ENCODE data around the gene POC5. TPM values are rescaled to one million over a fixed set of nuclear protein-coding genes. Genes with fewer than 3 reads are reported as not detected.

Gene POC5
- total RNA-seq, 1 experiment from 2014 or later = 12.7 TPM

DNA sequence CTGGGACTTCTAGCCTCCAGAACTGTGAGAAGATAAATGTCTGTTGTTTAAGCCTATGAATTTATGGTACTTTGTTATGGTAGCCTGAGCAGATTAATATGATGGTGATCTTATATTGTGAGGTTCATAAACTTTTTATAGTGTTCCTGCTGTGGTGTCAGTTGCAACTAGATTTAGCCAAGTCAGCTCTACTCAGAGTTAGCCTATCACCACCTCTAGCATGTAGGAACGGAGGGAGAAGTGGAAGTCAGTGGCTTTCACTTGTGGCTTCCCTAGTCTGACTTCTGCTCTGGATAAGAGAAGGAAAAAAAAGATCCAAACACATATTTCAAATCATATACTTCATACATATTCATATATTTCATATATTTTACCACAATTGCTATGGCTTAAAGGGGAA is 6.6 kb downstream of the POC5 start:
- no peak for DNase-seq
- Mint-ChIP-seq H3K27ac (ENCODE audit: unreplicated experiment) (no peak overlapping the region), H3K27me3 (ENCODE audit: insufficient read depth, unreplicated experiment) (no peaks in the 10 kb centered on the region), H3K36me3 (ENCODE audit: insufficient read depth, unreplicated experiment) (peaks cover 23% of the 10 kb centered on the region), H3K4me3 (ENCODE audit: unreplicated experiment) (no peak overlapping the region), H3K4me1 (ENCODE audit: low read depth, unreplicated experiment) (peaks cover 17% of the 10 kb centered on the region), H3K9me3 (ENCODE audit: unreplicated experiment) (no peaks in the 10 kb centered on the region)
- peaks cover 2% of the 10 kb centered on the region; the same call in 1 of the 2 replicates for H3K36me3 ChIP-seq (ENCODE audit: control insufficient read depth, insufficient read depth, low read length)
- no peaks in the 10 kb centered on the region for H3K9me3 ChIP-seq
- no peaks in the 10 kb centered on the region for H3K27me3 ChIP-seq (replicated peaks; ENCODE audit: control insufficient read depth, insufficient read depth, low read length)
- H3K4me3 ChIP-seq (ENCODE audit: low read depth, low read length) = no peak overlapping the region
- TF ChIP-seq, protein P1, sequence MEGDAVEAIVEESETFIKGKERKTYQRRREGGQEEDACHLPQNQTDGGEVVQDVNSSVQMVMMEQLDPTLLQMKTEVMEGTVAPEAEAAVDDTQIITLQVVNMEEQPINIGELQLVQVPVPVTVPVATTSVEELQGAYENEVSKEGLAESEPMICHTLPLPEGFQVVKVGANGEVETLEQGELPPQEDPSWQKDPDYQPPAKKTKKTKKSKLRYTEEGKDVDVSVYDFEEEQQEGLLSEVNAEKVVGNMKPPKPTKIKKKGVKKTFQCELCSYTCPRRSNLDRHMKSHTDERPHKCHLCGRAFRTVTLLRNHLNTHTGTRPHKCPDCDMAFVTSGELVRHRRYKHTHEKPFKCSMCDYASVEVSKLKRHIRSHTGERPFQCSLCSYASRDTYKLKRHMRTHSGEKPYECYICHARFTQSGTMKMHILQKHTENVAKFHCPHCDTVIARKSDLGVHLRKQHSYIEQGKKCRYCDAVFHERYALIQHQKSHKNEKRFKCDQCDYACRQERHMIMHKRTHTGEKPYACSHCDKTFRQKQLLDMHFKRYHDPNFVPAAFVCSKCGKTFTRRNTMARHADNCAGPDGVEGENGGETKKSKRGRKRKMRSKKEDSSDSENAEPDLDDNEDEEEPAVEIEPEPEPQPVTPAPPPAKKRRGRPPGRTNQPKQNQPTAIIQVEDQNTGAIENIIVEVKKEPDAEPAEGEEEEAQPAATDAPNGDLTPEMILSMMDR (IDR thresholded peaks at IDR 0.05; ENCODE audit: insufficient read depth in 1 of 2, low read depth in 1 of 2, low read length in 1 of 2, severe bottlenecking in 1 of 2, unreplicated experiment in 1 of 2) = no peak
- ChIA-PET POLR2A (no interaction called here), CTCF (no interaction called here)
- H3K4me1 ChIP-seq = 0 out of 2 replicates have a peak, but pooled peaks cover 2% of the 10 kb centered on the region
- BruUV-seq (replicated peaks) = no TSS peak
- intact Hi-C loops (cut with micrococcal nuclease; ENCODE audit: unreplicated experiment) = no loop called here

DNA sequence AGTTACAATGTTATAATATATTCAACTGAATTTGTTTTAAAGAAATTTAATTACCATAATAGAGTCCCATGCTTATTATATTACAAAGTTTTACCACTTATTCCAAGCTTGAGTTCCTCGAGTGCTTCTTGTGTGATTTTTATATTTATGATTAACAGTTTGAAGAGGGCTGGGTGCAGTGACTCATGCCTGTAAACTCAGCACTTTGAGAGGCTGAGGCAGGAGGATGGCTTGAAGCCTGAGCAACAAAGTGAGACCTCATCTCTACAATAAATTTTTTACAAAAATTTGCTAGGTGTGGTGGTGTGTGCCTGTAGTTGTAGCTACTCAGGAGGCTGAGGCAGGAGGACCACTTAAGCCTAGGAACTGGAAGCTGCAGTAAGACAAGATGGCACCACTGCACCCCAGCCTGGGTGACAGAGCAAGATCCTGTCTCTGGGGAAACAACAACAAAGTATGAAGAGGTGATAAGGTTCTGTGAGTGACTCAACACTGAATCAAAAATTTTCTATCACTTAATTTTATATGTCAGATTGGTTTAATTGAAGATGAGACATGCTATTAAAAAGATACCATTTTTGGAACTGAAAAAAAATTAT is 9.2 kb downstream of the POC5 start:
- Mint-ChIP-seq H3K4me1 (ENCODE audit: low read depth, unreplicated experiment) (no peaks in the 10 kb centered on the region), H3K9me3 (ENCODE audit: unreplicated experiment) (no peaks in the 10 kb centered on the region), H3K27ac (ENCODE audit: unreplicated experiment) (no peak overlapping the region), H3K36me3 (ENCODE audit: insufficient read depth, unreplicated experiment) (peaks cover 15% of the 10 kb centered on the region), H3K4me3 (ENCODE audit: unreplicated experiment) (no peak overlapping the region), H3K27me3 (ENCODE audit: insufficient read depth, unreplicated experiment) (no peaks in the 10 kb centered on the region)
- TF ChIP-seq, protein P1 (IDR thresholded peaks at IDR 0.05; ENCODE audit: insufficient read depth in 1 of 2, low read depth in 1 of 2, low read length in 1 of 2, severe bottlenecking in 1 of 2, unreplicated experiment in 1 of 2) = no peak
- Histone ChIP-seq H3K4me1 (no peaks in the 10 kb centered on the region), H3K9me3 (no peaks in the 10 kb centered on the region), H3K27me3 (replicated peaks; ENCODE audit: control insufficient read depth, insufficient read depth, low read length) (no peaks in the 10 kb centered on the region), H3K36me3 (ENCODE audit: control insufficient read depth, insufficient read depth, low read length) (peaks cover 2% of the 10 kb centered on the region; the same call in 1 of the 2 replicates), H3K4me3 (ENCODE audit: low read depth, low read length) (no peak overlapping the region)
- BruUV-seq (replicated peaks) = no TSS peak
- CTCF ChIA-PET = no interaction called here
- DNase-seq = no peak
- intact Hi-C loops (cut with micrococcal nuclease; ENCODE audit: unreplicated experiment) = no loop called here
- POLR2A ChIA-PET = no interaction called here

DNA sequence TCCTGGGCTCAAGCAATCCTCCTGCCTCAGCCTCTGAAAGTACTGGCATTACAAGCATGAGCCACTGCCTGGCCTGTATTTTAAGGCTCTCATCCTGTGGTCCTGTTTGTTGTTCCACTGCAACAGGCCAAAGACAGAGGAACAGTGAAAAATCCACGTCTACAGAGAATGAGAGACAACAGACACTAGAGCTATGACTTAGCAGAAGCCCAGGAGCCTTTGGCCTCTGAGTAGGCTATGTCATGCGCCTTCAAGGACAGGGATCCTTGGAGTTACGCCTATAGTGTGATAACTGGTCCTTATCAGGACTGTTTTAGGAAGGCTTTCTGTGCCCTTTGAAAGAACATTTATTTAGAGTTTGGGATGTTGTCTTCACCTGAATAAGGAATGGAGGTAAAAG is 10.5 kb downstream of the POC5 start:
- POLR2A ChIA-PET = no interaction called here
- Histone ChIP-seq H3K36me3 (ENCODE audit: control insufficient read depth, insufficient read depth, low read length) (peaks cover 2% of the 10 kb centered on the region; the same call in 1 of the 2 replicates), H3K27me3 (replicated peaks; ENCODE audit: control insufficient read depth, insufficient read depth, low read length) (no peaks in the 10 kb centered on the region), H3K4me3 (ENCODE audit: low read depth, low read length) (no peak overlapping the region), H3K9me3 (no peaks in the 10 kb centered on the region), H3K4me1 (no peaks in the 10 kb centered on the region)
- H3K4me3 Mint-ChIP-seq (ENCODE audit: unreplicated experiment) = no peak overlapping the region
- no peak for DNase-seq
- no peaks in the 10 kb centered on the region for H3K9me3 Mint-ChIP-seq (ENCODE audit: unreplicated experiment)
- CTCF ChIA-PET = no interaction called here
- intact Hi-C loops (cut with micrococcal nuclease; ENCODE audit: unreplicated experiment) = no loop called here
- TF ChIP-seq, protein P1 (IDR thresholded peaks at IDR 0.05; ENCODE audit: insufficient read depth in 1 of 2, low read depth in 1 of 2, low read length in 1 of 2, severe bottlenecking in 1 of 2, unreplicated experiment in 1 of 2) = no peak
- BruUV-seq (replicated peaks) = no TSS peak
- H3K36me3 Mint-ChIP-seq (ENCODE audit: insufficient read depth, unreplicated experiment) = peaks cover 24% of the 10 kb centered on the region
- no peak overlapping the region for H3K27ac Mint-ChIP-seq (ENCODE audit: unreplicated experiment)
- H3K4me1 Mint-ChIP-seq (ENCODE audit: low read depth, unreplicated experiment) = no peaks in the 10 kb centered on the region
- no peaks in the 10 kb centered on the region for H3K27me3 Mint-ChIP-seq (ENCODE audit: insufficient read depth, unreplicated experiment)

Data from Caco-2 (cell line).